ENCODE results near the gene TRIM75. TPM values are rescaled to one million over a fixed set of nuclear protein-coding genes. Genes with fewer than 3 reads are reported as not detected.
A peak's percentile ranks its signal among the peaks of the same experiment; 100 is the strongest.

The TRIM75 gene
- total and polyA plus RNA-seq, 10 of the 15 experiments (the other 5 are each of a cell fraction or from before 2014, with no cell fraction given): not detected

- no peak for TF ChIP-seq NFYA (IDR thresholded peaks at IDR 0.05; ENCODE audit: borderline replicate concordance, low read depth, low read length)
- TF ChIP-seq NRF1 (conservative IDR thresholded peaks at IDR 0.05; ENCODE audit: low read depth, low read length): no peak
- peak; percentile 44 for TF ChIP-seq SMC3 (IDR thresholded peaks at IDR 0.05; ENCODE audit: borderline replicate concordance, low read length)
- no peak for TF ChIP-seq NFXL1 (IDR thresholded peaks at IDR 0.05; ENCODE audit: borderline replicate concordance)
- no peak for TF ChIP-seq ZNF24 (IDR thresholded peaks at IDR 0.05)
- TF ChIP-seq MXI1 (IDR thresholded peaks at IDR 0.05; ENCODE audit: low read depth, low read length): no peak
- no peak for TF ChIP-seq IRF5 (IDR thresholded peaks at IDR 0.05; ENCODE audit: borderline replicate concordance)
- TF ChIP-seq CTCF (IDR thresholded peaks at IDR 0.05 in 2 of 3, conservative IDR thresholded peaks at IDR 0.05 in 1 of 3; ENCODE audit: control insufficient read depth in 2 of 3, extremely low read depth in 1 of 3, insufficient read depth in 1 of 3, low read depth in 3 of 3, low read length in 3 of 3): peak in 2 of 3 experiments; percentile 48 to 54; a peak in 5 of 6 replicates
- TF ChIP-seq PRDM15 (CRISPR knock-in tag; IDR thresholded peaks at IDR 0.05): no peak
- TF ChIP-seq ZNF384 (IDR thresholded peaks at IDR 0.05; ENCODE audit: borderline replicate concordance, low read depth, low read length): peak; percentile 66
Observed at GRCh38 chr4:165096776-165097175, 43.1 kb downstream of the TRIM75 start (continued).

Measured in GM12878 (cell line).